A549 (cell line): ENCODE data around the gene PIP5K1B.

ENCODE experiments used
- BCL3 ChIP-seq: fragments of >200 bp; sonication (Bioruptor Twin); formaldehyde crosslinking; IDR thresholded peaks from 3 replicates; pipeline ENCODE4 v1.6.1; 2016
- BHLHE40 ChIP-seq: IDR thresholded peaks from 2 replicates; pipeline ENCODE4 v1.6.1; 2012; ENCODE audit warnings: low read depth, low read length, inconsistent platforms
- CTCF ChIP-seq: fragments of >200 bp; sonication (Bioruptor Twin); formaldehyde crosslinking; IDR thresholded peaks from 3 replicates; pipeline ENCODE4 v1.5.1; 2016
- EP300 ChIP-seq, 2 experiments: fragments of >200 bp; sonication (Bioruptor Twin); formaldehyde crosslinking; IDR thresholded peaks; 2 replicates in 1 of 2; 3 replicates in 1 of 2; pipeline ENCODE4 v1.6.1; 2016 to 2017
- HEYL ChIP-seq: fragments of 250-450 bp; sonication (Bioruptor Pico); IDR thresholded peaks from 2 replicates; pipeline ENCODE4 v1.8.0; 2021; ENCODE audit warnings: mild to moderate bottlenecking, moderate library complexity
- JUNB ChIP-seq: fragments of >200 bp; sonication (Bioruptor Twin); formaldehyde crosslinking; IDR thresholded peaks from 2 replicates; pipeline ENCODE4 v1.6.1; 2016
- MAFK ChIP-seq: fragments of 450-650 bp; IDR thresholded peaks from 2 replicates; pipeline ENCODE4 v1.6.1; 2014; ENCODE audit not compliant: partially characterized antibody
- POLR2A ChIP-seq: IDR thresholded peaks from 2 replicates; pipeline ENCODE4 v1.6.1; 2012; ENCODE audit warnings: mild to moderate bottlenecking, low read length
- REST ChIP-seq: fragments of 200-600 bp; sonication (generic); IDR thresholded peaks from 2 replicates; pipeline ENCODE4 v1.6.1; 2016; ENCODE audit warnings: antibody characterized with exemption, mild to moderate bottlenecking, moderate library complexity
- ZNF302 ChIP-seq: fragments of 250-450 bp; sonication (Bioruptor Pico); IDR thresholded peaks from 2 replicates; pipeline ENCODE4 v1.9.0; 2021; ENCODE audit warnings: inconsistent platforms, mild to moderate bottlenecking, moderate library complexity

GRCh38 chr9:69054989-69055388 is 349.9 kb downstream of the PIP5K1B start:
- TF ChIP-seq BCL3 (no peak), EP300 (IDR thresholded peaks at IDR 0.05) (no peak), CTCF (no peak), MAFK (no peak), POLR2A (no peak), ZNF302 (CRISPR knock-in tag) (no peak), HEYL (CRISPR knock-in tag) (no peak), JUNB (no peak), REST (no peak), BHLHE40 (no peak)
